Measurements from ENCODE around the gene TCN1. TPM values are rescaled to one million over a fixed set of nuclear protein-coding genes. Genes with fewer than 3 reads are reported as not detected.

Gene TCN1
- total and polyA plus RNA-seq, 2 of the 8 experiments (the other 6 are each of a cell fraction or from before 2014, with no cell fraction given) = not detected

DNA sequence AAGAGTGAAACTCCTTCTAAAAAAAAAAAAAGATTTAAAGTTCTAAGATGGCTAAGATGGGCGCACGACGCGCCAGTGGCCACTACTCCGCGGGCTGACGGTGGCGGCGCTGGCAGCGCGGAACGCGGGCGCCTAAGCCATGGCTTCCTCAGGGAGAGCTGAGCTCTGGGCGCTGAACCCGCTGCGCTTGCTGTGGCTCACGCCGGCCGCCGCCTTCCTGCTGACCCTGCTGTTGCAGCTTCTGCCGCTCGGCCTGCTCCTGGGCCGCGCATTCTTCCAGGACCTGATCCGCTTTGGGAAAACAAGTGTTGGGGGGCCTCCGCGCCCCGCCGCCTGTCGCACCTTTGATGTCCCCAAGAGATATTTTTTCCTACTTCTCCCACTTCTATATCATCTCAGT, 31.8 kb upstream of the TCN1 start:
- Histone ChIP-seq H3K9ac (replicated peaks in 1 of 4; ENCODE audit: extremely low read depth in 1 of 4, low read depth in 3 of 4, low read length in 3 of 4) (no peak overlapping the region), H3K23ac (ENCODE audit: insufficient read length) (no peak overlapping the region), H3K27ac (ENCODE audit: low read depth, low read length) (no peak overlapping the region), H3K27me3 (replicated peaks in 1 of 4; ENCODE audit: control insufficient read depth in 3 of 4, extremely low read depth in 1 of 4, insufficient read depth in 3 of 4, low read length in 3 of 4) (no peaks in the 10 kb centered on the region), H4K8ac (ENCODE audit: extremely low read depth, insufficient read depth, low read length) (peak overlapping the region; percentile 29; the same call in 1 of the 2 replicates), H3K79me1 (ENCODE audit: low read depth, low read length) (no peaks in the 10 kb centered on the region), H3K36me3 (ENCODE audit: control insufficient read depth in 2 of 4, insufficient read depth in 4 of 4, low read length in 3 of 4) (no peaks in the 10 kb centered on the region), H4K20me1 (replicated peaks in 1 of 2; ENCODE audit: control insufficient read depth in 1 of 2, insufficient read depth in 2 of 2, low read length in 2 of 2) (no peaks in the 10 kb centered on the region), H3K9me3 (ENCODE audit: insufficient read depth in 2 of 2, low read depth in 1 of 2, low read length in 1 of 2) (no peaks in the 10 kb centered on the region), H3K4me1 (replicated peaks in 1 of 4; ENCODE audit: control insufficient read depth in 3 of 4, insufficient read depth in 4 of 4, low read length in 3 of 4) (no peaks in the 10 kb centered on the region), H3K14ac (ENCODE audit: insufficient read length) (no peak overlapping the region), H3K23me2 (ENCODE audit: low read depth, low read length) (no peaks in the 10 kb centered on the region), H3K56ac (replicated peaks; ENCODE audit: insufficient read length, low read depth, low read length) (no peak overlapping the region), H2AFZ (ENCODE audit: low read length) (no peak overlapping the region), H3K4ac (replicated peaks; ENCODE audit: insufficient read length, low read depth, low read length) (no peak overlapping the region), H4K5ac (ENCODE audit: insufficient read length, low read depth, low read length) (no peak overlapping the region), H3K79me2 (ENCODE audit: control insufficient read depth in 1 of 2, insufficient read depth in 2 of 2, low read length in 2 of 2) (no peaks in the 10 kb centered on the region), H3K18ac (ENCODE audit: extremely low read depth, low read length) (no peak overlapping the region), H2BK20ac (ENCODE audit: low read length) (no peak overlapping the region), H2BK5ac (ENCODE audit: low read depth, low read length) (no peak overlapping the region), H2AK5ac (ENCODE audit: low read depth, low read length) (no peak overlapping the region), H2BK15ac (ENCODE audit: low read length) (no peak overlapping the region), H2BK12ac (ENCODE audit: low read depth, low read length) (no peak overlapping the region), H4K91ac (replicated peaks; ENCODE audit: insufficient read length, low read length) (no peak overlapping the region), H3K4me3 (ENCODE audit: extremely low read depth in 1 of 4, insufficient read depth in 2 of 4, low read depth in 3 of 4, low read length in 4 of 4) (no peak overlapping the region), H3K4me2 (ENCODE audit: insufficient read depth in 1 of 2, low read depth in 2 of 2, low read length in 2 of 2) (no peak overlapping the region), H2BK120ac (replicated peaks; ENCODE audit: low read depth, low read length) (no peak overlapping the region)
- ChIA-PET CTCF (ENCODE audit: partially characterized antibody) (no interaction called here), POLR2A (ENCODE audit: partially characterized antibody) (no interaction called here)
- TF ChIP-seq BACH1 (IDR thresholded peaks at IDR 0.05; ENCODE audit: low read length) (no peak), CBX8 (IDR thresholded peaks at IDR 0.05; ENCODE audit: borderline replicate concordance, low read depth, low read length) (no peak), EZH2 (IDR thresholded peaks at IDR 0.05; ENCODE audit: low read depth, low read length, severe bottlenecking) (no peak), KDM4A (IDR thresholded peaks at IDR 0.05; ENCODE audit: low read depth, low read length, severe bottlenecking) (no peak)
- FAIRE-seq (no peak), DNase-seq (ENCODE audit: low read depth in 1 of 2, low spot score in 2 of 2) (no peak)
- WGBS, 2 experiments (ENCODE audit: extremely low coverage in 1 of 2, insufficient coverage in 1 of 2, insufficient read length in 1 of 2, insufficient replicate concordance in 2 of 2, low coverage in 1 of 2, low lambda C conversion rate in 2 of 2, missing lambda C conversion rate in 1 of 2) = 96% methylated on average over 27 of the region's 31 CpGs; no CpG with 5 or more reads in 1 of the 2 experiments

All from H1 (cell line).